Measurements from ENCODE around the gene INSR. TPM values are rescaled to one million over a fixed set of nuclear protein-coding genes. Genes with fewer than 3 reads are reported as not detected.
A peak's percentile ranks its signal among the peaks of the same experiment; 100 is the strongest.
"Not testable (repeated sequence)": the region's sequence is repeated elsewhere in the genome, so short reads cannot be mapped to it uniquely, and the experiment has no call there.

The INSR gene
- polyA plus RNA-seq, 1 of the 3 experiments (the other 2 are of a cell fraction) = 3.6 TPM

- Histone ChIP-seq H3K9me2 (no peaks in the 10 kb centered on the region), H3K4me1 (ENCODE audit: control insufficient read depth in 1 of 2, insufficient read depth in 2 of 2, low read depth in 1 of 2, low read length in 1 of 2) (no peaks in the 10 kb centered on the region), H2AFZ (ENCODE audit: low read depth) (no peak overlapping the region), H3K4me2 (no peak overlapping the region), H3K79me2 (ENCODE audit: insufficient read depth) (no peaks in the 10 kb centered on the region), H3K9ac (no peak overlapping the region), H3K27me3 (ENCODE audit: insufficient read depth) (no peaks in the 10 kb centered on the region), H3K36me3 (replicated peaks in 1 of 2; ENCODE audit: control insufficient read depth in 1 of 2, insufficient read depth in 2 of 2, low read length in 1 of 2) (no peaks in the 10 kb centered on the region), H4K20me1 (ENCODE audit: insufficient read depth) (no peaks in the 10 kb centered on the region), H3K4me3 (ENCODE audit: low read depth in 2 of 2, low read length in 1 of 2) (no peak overlapping the region), H3F3A (replicated peaks; ENCODE audit: insufficient read depth) (no peaks in the 10 kb centered on the region), H3K27ac (ENCODE audit: low read depth in 2 of 2, low read length in 1 of 2) (no peak overlapping the region), H3K9me3 (no peaks in the 10 kb centered on the region)
- DNase-seq = peak; percentile 19
- TF ChIP-seq NFIC (IDR thresholded peaks at IDR 0.05; ENCODE audit: borderline replicate concordance) (no peak), TCF12 (IDR thresholded peaks at IDR 0.05) (no peak), JUND (IDR thresholded peaks at IDR 0.05) (no peak), GATA2 (CRISPR knock-in tag; IDR thresholded peaks at IDR 0.05) (no peak), RXRA (IDR thresholded peaks at IDR 0.05; ENCODE audit: borderline replicate concordance, low read depth) (no peak), YY1 (IDR thresholded peaks at IDR 0.05; ENCODE audit: low read depth) (no peak), TEAD4 (IDR thresholded peaks at IDR 0.05; ENCODE audit: borderline replicate concordance, insufficient read depth) (no peak), RFX5 (IDR thresholded peaks at IDR 0.05; ENCODE audit: low read length) (no peak), EP300 (IDR thresholded peaks at IDR 0.05; ENCODE audit: borderline replicate concordance in 1 of 2, low read depth in 1 of 2, low read length in 1 of 2) (no peak), MAX (IDR thresholded peaks at IDR 0.05; ENCODE audit: low read depth) (no peak), POLR2AphosphoS5 (IDR thresholded peaks at IDR 0.05; ENCODE audit: low read depth, low read length) (no peak), NRF1 (IDR thresholded peaks at IDR 0.05; ENCODE audit: low read depth, low read length) (no peak), CTCF (IDR thresholded peaks at IDR 0.05) (no peak), CHD2 (IDR thresholded peaks at IDR 0.05; ENCODE audit: low read length, partially characterized antibody) (no peak), TAF1 (IDR thresholded peaks at IDR 0.05; ENCODE audit: borderline replicate concordance, low read depth, low read length) (no peak), ZBTB33 (IDR thresholded peaks at IDR 0.05; ENCODE audit: borderline replicate concordance, low read depth) (no peak), REST (IDR thresholded peaks at IDR 0.05; ENCODE audit: low read depth, low read length) (no peak), RCOR1 (IDR thresholded peaks at IDR 0.05; ENCODE audit: low read length) (no peak)
- 93% methylated on average over 20 of the region's 24 CpGs for WGBS (ENCODE audit: low lambda C conversion rate)
- ChIA-PET POLR2A (no interaction called here), CTCF (interaction anchor here (0.6 to 4.0 kb wide), 18 partner anchors 8 to 1368 kb away, joined by 3 to 45 read pairs (median 4); no protein-coding TSS in a partner anchor)
Measured at GRCh38 chr19:7149956-7150705, 144.1 kb downstream of the INSR start.

- H3K27me3 ChIP-seq (ENCODE audit: insufficient read depth); POLR2A ChIA-PET; H3K9me3 ChIP-seq; H3K4me1 ChIP-seq (ENCODE audit: control insufficient read depth in 1 of 2, insufficient read depth in 2 of 2, low read depth in 1 of 2, low read length in 1 of 2); H3K4me3 ChIP-seq (ENCODE audit: low read depth in 2 of 2, low read length in 1 of 2); H3K27ac ChIP-seq (ENCODE audit: low read depth in 2 of 2, low read length in 1 of 2); H3K79me2 ChIP-seq (ENCODE audit: insufficient read depth); H3K9me2 ChIP-seq; H3K36me3 ChIP-seq (replicated peaks in 1 of 2; ENCODE audit: control insufficient read depth in 1 of 2, insufficient read depth in 2 of 2, low read length in 1 of 2); H3K9ac ChIP-seq; H4K20me1 ChIP-seq (ENCODE audit: insufficient read depth); DNase-seq; H3F3A ChIP-seq (replicated peaks; ENCODE audit: insufficient read depth); H2AFZ ChIP-seq (ENCODE audit: low read depth); H3K4me2 ChIP-seq: not testable (repeated sequence)
- CTCF ChIA-PET = interaction anchor here (1.1 to 4.0 kb wide), 3 partner anchors 12 to 193 kb away, joined by 3 to 45 read pairs (median 5); no protein-coding TSS in a partner anchor
- WGBS (ENCODE audit: low lambda C conversion rate) = 95% methylated on average over 10 of the region's 10 CpGs
Measured at GRCh38 chr19:7147119-7147675, 147.0 kb downstream of the INSR start.
